Calu3 (cell line): ENCODE results near the gene SERPINB10. TPM values are rescaled to one million over a fixed set of nuclear protein-coding genes. Genes with fewer than 3 reads are reported as not detected.

Source experiments
- BruUV-seq: library from RNA; stranded (reverse); fragments of 400-500 nt; replicated peaks from 2 replicates; lab custom pipeline; 2021; lab: Mats Ljungman, UMichigan
- CTCF ChIA-PET: fragments of 300-600 bp; sonication (Branson Sonifier 250); formaldehyde crosslinking; loops from one replicate; lab custom pipeline; 2022; ENCODE audit warnings: antibody characterized with exemption; lab: Charles Lee
- DNase-seq: peaks from one replicate; pipeline ENCODE4 v3.0.0; 2022
- H3K27ac Mint-ChIP-seq: one replicate; pipeline ENCODE4 v1.8.0; 2022; ENCODE audit warnings: mixed read lengths; ENCODE audit not compliant: unreplicated experiment
- H3K27me3 Mint-ChIP-seq: one replicate; pipeline ENCODE4 v1.8.0; 2022; ENCODE audit warnings: mixed read lengths; ENCODE audit not compliant: unreplicated experiment
- H3K36me3 Mint-ChIP-seq: one replicate; pipeline ENCODE4 v1.8.0; 2022; ENCODE audit warnings: mild to moderate bottlenecking, moderate library complexity, mixed read lengths; ENCODE audit not compliant: insufficient read depth, unreplicated experiment
- H3K4me1 Mint-ChIP-seq: one replicate; pipeline ENCODE4 v1.8.0; 2022; ENCODE audit warnings: mild to moderate bottlenecking, low read depth, mixed read lengths; ENCODE audit not compliant: unreplicated experiment
- H3K4me3 Mint-ChIP-seq: one replicate; pipeline ENCODE4 v1.8.0; 2022; ENCODE audit warnings: mild to moderate bottlenecking, low read depth, moderate library complexity, mixed read lengths; ENCODE audit not compliant: unreplicated experiment
- H3K9me3 Mint-ChIP-seq: one replicate; pipeline ENCODE4 v1.8.0; 2022; ENCODE audit warnings: low read depth, mixed read lengths; ENCODE audit not compliant: unreplicated experiment
- CTCF ChIP-seq: fragments of 200-600 bp; IDR thresholded peaks from one replicate; pipeline ENCODE4 v1.8.0; 2022; ENCODE audit warnings: antibody characterized with exemption; ENCODE audit not compliant: unreplicated experiment
- intact Hi-C: fragments of 100-400 bp; cut with micrococcal nuclease; formaldehyde crosslinking; loops from one replicate; pipeline ENCODE4 v1.10.0; 2022; ENCODE audit not compliant: unreplicated experiment
- total RNA-seq: library from RNA; stranded (reverse); gene quantifications from 2 replicates; pipeline ENCODE4 v1.2.3, GENCODE V29; 2022

The SERPINB10 gene
- total RNA-seq, 1 experiment from 2014 or later: not detected

GRCh38 chr18:63956755-63957154, 49.0 kb downstream of the SERPINB10 start:
- H3K9me3 Mint-ChIP-seq: no peaks in the 10 kb centered on the region
- no peaks in the 10 kb centered on the region for H3K27me3 Mint-ChIP-seq
- BruUV-seq: no TSS peak
- H3K4me1 Mint-ChIP-seq: no peaks in the 10 kb centered on the region
- CTCF ChIA-PET: no interaction called here
- no peak overlapping the region for H3K27ac Mint-ChIP-seq
- intact Hi-C loops: no loop called here
- H3K36me3 Mint-ChIP-seq: no peaks in the 10 kb centered on the region
- H3K4me3 Mint-ChIP-seq: no peak overlapping the region
- TF ChIP-seq CTCF: no peak
- no peak for DNase-seq

- DNase-seq: no peak
- no TSS peak for BruUV-seq
- Mint-ChIP-seq H3K4me3 (no peak overlapping the region), H3K27me3 (no peaks in the 10 kb centered on the region), H3K36me3 (no peaks in the 10 kb centered on the region), H3K27ac (no peak overlapping the region), H3K9me3 (no peaks in the 10 kb centered on the region), H3K4me1 (peaks cover 8% of the 10 kb centered on the region)
- intact Hi-C loops: no loop called here
- CTCF ChIA-PET: no interaction called here
- TF ChIP-seq CTCF: no peak
These were observed 53.1 kb downstream of the SERPINB10 start for GRCh38 chr18:63960891-63961290.

- CTCF ChIA-PET: no interaction called here
- no peak overlapping the region for H3K27ac Mint-ChIP-seq
- no peaks in the 10 kb centered on the region for H3K27me3 Mint-ChIP-seq
These were observed 53.8 kb downstream of the SERPINB10 start for GRCh38 chr18:63961435-63961980.

GRCh38 chr18:63962137-63962536, 54.4 kb downstream of the SERPINB10 start:
- intact Hi-C loops: no loop called here
- BruUV-seq: no TSS peak
- H3K4me3 Mint-ChIP-seq: no peak overlapping the region
- no peak for DNase-seq
- CTCF ChIA-PET: no interaction called here
- H3K36me3 Mint-ChIP-seq: no peaks in the 10 kb centered on the region
- peaks cover 8% of the 10 kb centered on the region for H3K4me1 Mint-ChIP-seq
- no peaks in the 10 kb centered on the region for H3K9me3 Mint-ChIP-seq
- H3K27ac Mint-ChIP-seq: no peak overlapping the region
- no peak for TF ChIP-seq CTCF
- no peaks in the 10 kb centered on the region for H3K27me3 Mint-ChIP-seq

More at GRCh38 chr18:63961435-63961980, 53.8 kb downstream of the SERPINB10 start:
- no peak for DNase-seq
- intact Hi-C loops: no loop called here
- Mint-ChIP-seq H3K4me1 (peaks cover 8% of the 10 kb centered on the region), H3K36me3 (no peaks in the 10 kb centered on the region), H3K4me3 (no peak overlapping the region), H3K9me3 (no peaks in the 10 kb centered on the region)
- no TSS peak for BruUV-seq
- no peak for TF ChIP-seq CTCF
